ENCODE data around the gene NMB.

GRCh38 chr15:84684092-84684491 lies 26.1 kb upstream of the NMB start:
- TF ChIP-seq ZFP3 (CRISPR knock-in tag; IDR thresholded peaks at IDR 0.05): no peak
- TF ChIP-seq TSHZ2 (CRISPR knock-in tag; IDR thresholded peaks at IDR 0.05): no peak
- TF ChIP-seq, protein P1, sequence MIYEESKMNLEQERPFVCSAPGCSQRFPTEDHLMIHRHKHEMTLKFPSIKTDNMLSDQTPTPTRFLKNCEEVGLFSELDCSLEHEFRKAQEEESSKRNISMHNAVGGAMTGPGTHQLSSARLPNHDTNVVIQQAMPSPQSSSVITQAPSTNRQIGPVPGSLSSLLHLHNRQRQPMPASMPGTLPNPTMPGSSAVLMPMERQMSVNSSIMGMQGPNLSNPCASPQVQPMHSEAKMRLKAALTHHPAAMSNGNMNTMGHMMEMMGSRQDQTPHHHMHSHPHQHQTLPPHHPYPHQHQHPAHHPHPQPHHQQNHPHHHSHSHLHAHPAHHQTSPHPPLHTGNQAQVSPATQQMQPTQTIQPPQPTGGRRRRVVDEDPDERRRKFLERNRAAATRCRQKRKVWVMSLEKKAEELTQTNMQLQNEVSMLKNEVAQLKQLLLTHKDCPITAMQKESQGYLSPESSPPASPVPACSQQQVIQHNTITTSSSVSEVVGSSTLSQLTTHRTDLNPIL (CRISPR knock-in tag; IDR thresholded peaks at IDR 0.05; ENCODE audit: low read depth): no peak
- no peak for TF ChIP-seq ZFP30 (CRISPR knock-in tag; IDR thresholded peaks at IDR 0.05)
- TF ChIP-seq TCF4 (CRISPR knock-in tag; IDR thresholded peaks at IDR 0.05; ENCODE audit: borderline replicate concordance): no peak
- no peak for TF ChIP-seq RARB (CRISPR knock-in tag; IDR thresholded peaks at IDR 0.05)
- no peak for TF ChIP-seq ESRRG (CRISPR knock-in tag; IDR thresholded peaks at IDR 0.05)
- TF ChIP-seq PPARA (CRISPR knock-in tag; IDR thresholded peaks at IDR 0.05; ENCODE audit: borderline replicate concordance): no peak
- TF ChIP-seq, protein P2, sequence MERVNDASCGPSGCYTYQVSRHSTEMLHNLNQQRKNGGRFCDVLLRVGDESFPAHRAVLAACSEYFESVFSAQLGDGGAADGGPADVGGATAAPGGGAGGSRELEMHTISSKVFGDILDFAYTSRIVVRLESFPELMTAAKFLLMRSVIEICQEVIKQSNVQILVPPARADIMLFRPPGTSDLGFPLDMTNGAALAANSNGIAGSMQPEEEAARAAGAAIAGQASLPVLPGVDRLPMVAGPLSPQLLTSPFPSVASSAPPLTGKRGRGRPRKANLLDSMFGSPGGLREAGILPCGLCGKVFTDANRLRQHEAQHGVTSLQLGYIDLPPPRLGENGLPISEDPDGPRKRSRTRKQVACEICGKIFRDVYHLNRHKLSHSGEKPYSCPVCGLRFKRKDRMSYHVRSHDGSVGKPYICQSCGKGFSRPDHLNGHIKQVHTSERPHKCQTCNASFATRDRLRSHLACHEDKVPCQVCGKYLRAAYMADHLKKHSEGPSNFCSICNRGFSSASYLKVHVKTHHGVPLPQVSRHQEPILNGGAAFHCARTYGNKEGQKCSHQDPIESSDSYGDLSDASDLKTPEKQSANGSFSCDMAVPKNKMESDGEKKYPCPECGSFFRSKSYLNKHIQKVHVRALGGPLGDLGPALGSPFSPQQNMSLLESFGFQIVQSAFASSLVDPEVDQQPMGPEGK (CRISPR knock-in tag; IDR thresholded peaks at IDR 0.05; ENCODE audit: borderline replicate concordance): no peak
